GM12878 (cell line): ENCODE results near the gene PLA2G5. TPM values are rescaled to one million over a fixed set of nuclear protein-coding genes. Genes with fewer than 3 reads are reported as not detected.

Experiments used
- ATAC-seq: fragments of 200-7000 bp; cut with Tn5 transposase; 3 replicates; pipeline ENCODE4 v1.9.1; 2020; ENCODE audit warnings: mild to moderate bottlenecking, moderate library complexity
- BruUV-seq: library from RNA; stranded (reverse); fragments of 400-500 nt; replicated peaks from 2 replicates; lab custom pipeline; 2021; lab: Mats Ljungman, UMichigan
- CTCF ChIA-PET: fragments of 300-600 bp; sonication (Branson Sonifier 250); formaldehyde crosslinking; extraction: SDS; loops from one replicate; lab custom pipeline; 2021; ENCODE audit warnings: inconsistent platforms; lab: Yijun Ruan, JAX
- POLR2A ChIA-PET: fragments of 350-600 bp; formaldehyde crosslinking; extraction: SDS; loops from one replicate; lab custom pipeline; 2021; ENCODE audit warnings: inconsistent platforms; lab: Charles Lee
- RAD21 ChIA-PET: fragments of 300-600 bp; sonication (Branson Sonifier 250); formaldehyde crosslinking; loops from one replicate; lab custom pipeline; 2023; ENCODE audit warnings: antibody characterized with exemption; ENCODE audit not compliant: unreplicated experiment; lab: Charles Lee
- SMC1A ChIA-PET: fragments of 300-600 bp; sonication (Branson Sonifier 250); formaldehyde crosslinking; loops from one replicate; lab custom pipeline; 2023; ENCODE audit not compliant: unreplicated experiment, uncharacterized antibody; lab: Charles Lee
- DNase-seq: peaks from one replicate; pipeline ENCODE4 v3.0.0-alpha.2; 2011; ENCODE audit warnings: low read depth, low spot score
- FAIRE-seq: peaks from 3 replicates; lab custom pipeline; 2011; peaks lifted over from hg19 to GRCh38; lab: Jason Lieb, UNC
- H2AFZ ChIP-seq: 2 replicates; pipeline ENCODE4 v1.6.0; 2011; ENCODE audit warnings: low read depth, low read length, control low read depth; ENCODE audit not compliant: control insufficient read depth
- H3K27ac ChIP-seq: 2 replicates; pipeline ENCODE4 v1.5.1; 2011; ENCODE audit warnings: control low read depth; ENCODE audit not compliant: control insufficient read depth, insufficient read depth
- H3K27me3 ChIP-seq, 2 experiments: replicated peaks in 1 of 2; 2 replicates each; pipeline versions ENCODE4 v1.6.0 to v1.6.1; 2011; ENCODE audit warnings: low read length in 1 of 2; ENCODE audit not compliant: control insufficient read depth in 2 of 2, insufficient read depth in 2 of 2
- H3K36me3 ChIP-seq, 2 experiments: 2 replicates each; pipeline ENCODE4 v1.5.1; 2011; ENCODE audit warnings: low read length in 1 of 2; ENCODE audit not compliant: control insufficient read depth in 2 of 2, insufficient read depth in 2 of 2
- H3K4me1 ChIP-seq: 2 replicates; pipeline ENCODE4 v1.6.1; 2011; ENCODE audit warnings: mild to moderate bottlenecking, low read length, moderate library complexity, mixed read lengths; ENCODE audit not compliant: control insufficient read depth, insufficient read depth
- H3K4me2 ChIP-seq: 2 replicates; pipeline ENCODE4 v1.6.0; 2011; ENCODE audit warnings: control low read depth; ENCODE audit not compliant: control insufficient read depth, insufficient read depth
- H3K4me3 ChIP-seq: fragments of 200-600 bp; sonication (generic); 2 replicates; pipeline ENCODE4 v1.5.1; 2016
- H3K79me2 ChIP-seq: 2 replicates; pipeline ENCODE4 v1.6.0; 2011; ENCODE audit warnings: low read length; ENCODE audit not compliant: control insufficient read depth, insufficient read depth
- H3K9ac ChIP-seq: 2 replicates; pipeline ENCODE4 v1.8.0; 2011; ENCODE audit warnings: low read length, control low read depth, mixed read lengths; ENCODE audit not compliant: control insufficient read depth, insufficient read depth
- H3K9me3 ChIP-seq: replicated peaks from 3 replicates; pipeline ENCODE4 v1.5.1; 2011; ENCODE audit warnings: mild to moderate bottlenecking, low read length; ENCODE audit not compliant: control insufficient read depth, insufficient read depth
- H4K20me1 ChIP-seq: 2 replicates; pipeline ENCODE4 v1.6.0; 2011; ENCODE audit not compliant: control insufficient read depth, insufficient read depth
- BMI1 ChIP-seq: fragments of 450-650 bp; IDR thresholded peaks from 2 replicates; pipeline ENCODE4 v1.6.1; 2016; ENCODE audit warnings: mild to moderate bottlenecking, moderate library complexity, borderline replicate concordance
- CHD1 ChIP-seq: IDR thresholded peaks from 2 replicates; pipeline ENCODE4 v1.6.1; 2012; ENCODE audit warnings: low read depth, low read length, improper control_type of control experiment
- CHD2 ChIP-seq: IDR thresholded peaks from 2 replicates; pipeline ENCODE4 v1.6.1; 2011; ENCODE audit warnings: low read depth, low read length, improper control_type of control experiment, borderline replicate concordance
- HCFC1 ChIP-seq: fragments of 150-350 bp; IDR thresholded peaks from 2 replicates; pipeline ENCODE4 v1.6.1; 2014; ENCODE audit warnings: low read length
- IRF5 ChIP-seq: fragments of 450-650 bp; IDR thresholded peaks from 2 replicates; pipeline ENCODE4 v1.6.1; 2017; ENCODE audit warnings: borderline replicate concordance
- MYB ChIP-seq: fragments of 150-350 bp; IDR thresholded peaks from 2 replicates; pipeline ENCODE4 v1.6.1; 2014; ENCODE audit warnings: mild to moderate bottlenecking, low read depth, low read length, borderline replicate concordance
- POU2F2 ChIP-seq: IDR thresholded peaks from 3 replicates; pipeline ENCODE4 v1.6.1; 2011; ENCODE audit warnings: low read depth, mild to moderate bottlenecking, low read length, borderline replicate concordance
- RELA ChIP-seq: fragments of 450-650 bp; IDR thresholded peaks from 2 replicates; pipeline ENCODE4 v1.8.0; 2014; ENCODE audit warnings: borderline replicate concordance; ENCODE audit not compliant: partially characterized antibody
- SKIL ChIP-seq: fragments of 450-650 bp; IDR thresholded peaks from 2 replicates; pipeline ENCODE4 v1.6.1; 2017; ENCODE audit warnings: mild to moderate bottlenecking, low read depth, inconsistent platforms; ENCODE audit not compliant: poor library complexity, severe bottlenecking
- SUPT20H ChIP-seq: IDR thresholded peaks from 2 replicates; pipeline ENCODE4 v1.6.1; 2011; ENCODE audit warnings: low read depth, mild to moderate bottlenecking, low read length, moderate library complexity, borderline replicate concordance; ENCODE audit not compliant: control insufficient read depth
- USF1 ChIP-seq: IDR thresholded peaks from 2 replicates; pipeline ENCODE4 v1.6.1; 2011; ENCODE audit warnings: borderline replicate concordance, low read depth, mild to moderate bottlenecking, moderate library complexity, mixed read lengths, low read length; ENCODE audit not compliant: insufficient read depth; ENCODE audit errors: extremely low read length
- WRNIP1 ChIP-seq: IDR thresholded peaks from 2 replicates; pipeline ENCODE4 v1.6.1; 2011; ENCODE audit warnings: low read depth, low read length, improper control_type of control experiment, borderline replicate concordance
- WGBS: methylation state at CpG from one replicate; pipeline ENCODE4 v1.1.6; 2016; ENCODE audit warnings: low lambda C conversion rate; ENCODE audit not compliant: insufficient replicate concordance, insufficient coverage; ENCODE audit errors: missing lambda C conversion rate; 5-methylcytosine and 5-hydroxymethylcytosine counted together
- in situ Hi-C: fragments of 300-500 bp; cut with MboI; formaldehyde crosslinking; loops from 9 replicates; pipeline ENCODE4 v1.14.3; 2018; ENCODE audit warnings: mixed read lengths
- intact Hi-C: fragments of 100-400 bp; cut with micrococcal nuclease; formaldehyde crosslinking; loops from one replicate; pipeline ENCODE4 v1.14.2; 2022; ENCODE audit not compliant: unreplicated experiment
- polyA plus RNA-seq, 11 experiments: library from polyadenylated mRNA; depleted of rRNA in 4 of 11; unstranded in 6 of 11; stranded (reverse) in 5 of 11; fragments of >200 nt; fragmentation: Nextera tagmentation in 4 of 11; fragmentation: Illumina TruSeq in 1 of 11; extraction: Ambion mirVana in 4 of 11; extraction: Trizol in 1 of 11; gene quantifications; 1 replicate in 1 of 11; 2 replicates in 10 of 11; pipeline versions ENCODE4 v1.2.1 to v1.2.3, GENCODE V29; 2011 to 2016; ENCODE audit warnings: inconsistent platforms in 2 of 11, missing spikeins in 2 of 11, low read depth in 1 of 11
- total RNA-seq, 4 experiments: library from RNA; depleted of rRNA in 3 of 4; stranded (reverse); fragments of >200 nt in 3 of 4; fragmentation: Illumina TruSeq in 1 of 4; extraction: Trizol in 1 of 4; gene quantifications; 2 replicates each; pipeline versions ENCODE4 v1.2.1 to v1.2.3, GENCODE V29; 2013 to 2021

The PLA2G5 gene
- total and polyA plus RNA-seq, 10 of the 15 experiments (the other 5 are each of a cell fraction or from before 2014, with no cell fraction given): 0.10 to 0.19 (median 0.17) TPM; not detected in 7

GRCh38 chr1:20114021-20114648 is 44.1 kb downstream of the PLA2G5 start:
- Histone ChIP-seq H3K79me2 (no peaks in the 10 kb centered on the region), H4K20me1 (no peaks in the 10 kb centered on the region), H3K27ac (no peak overlapping the region), H3K9ac (no peak overlapping the region), H3K36me3 (no peaks in the 10 kb centered on the region), H3K4me3 (no peak overlapping the region), H3K27me3 (no peaks in the 10 kb centered on the region), H2AFZ (no peak overlapping the region), H3K9me3 (no peaks in the 10 kb centered on the region), H3K4me2 (no peak overlapping the region), H3K4me1 (peaks cover under 1% of the 10 kb centered on the region)
- DNase-seq: no peak
- BruUV-seq: no TSS peak
- ChIA-PET SMC1A (interaction anchor here (1.3 to 2.6 kb wide), 4 partner anchors 10 to 32 kb away, joined by 4 to 15 read pairs (median 6); no protein-coding TSS in a partner anchor), CTCF (interaction anchor here (1.3 to 2.2 kb wide), 2 partner anchors 11 to 231 kb away, joined by 3 to 9 read pairs; no protein-coding TSS in a partner anchor), POLR2A (no interaction called here), RAD21 (no interaction called here)
- no peak for FAIRE-seq
- no peak for TF ChIP-seq MYB
- no peak for TF ChIP-seq USF1
- no peak for TF ChIP-seq CHD2
- in situ Hi-C loops (no loop called here), intact Hi-C loops (no loop called here)
- no peak for ATAC-seq
- 79% methylated on average over 15 of the region's 15 CpGs for WGBS

GRCh38 chr1:20115479-20115878 is 45.5 kb downstream of the PLA2G5 start:
- no TSS peak for BruUV-seq
- WGBS: 59% methylated on average over 4 of the region's 4 CpGs
- ChIA-PET SMC1A (interaction anchor here (1.3 to 2.6 kb wide), 2 partner anchors 11 to 14 kb away, joined by 5 to 15 read pairs; no protein-coding TSS in a partner anchor), RAD21 (no interaction called here), POLR2A (no interaction called here), CTCF (interaction anchor here (2.2 kb wide), 1 partner anchor 10 kb away, joined by 9 read pairs; no protein-coding TSS in a partner anchor)
- H3K36me3 ChIP-seq: no peaks in the 10 kb centered on the region
- DNase-seq (no peak), ATAC-seq (no peak), FAIRE-seq (no peak)
- H3K4me1 ChIP-seq: peaks cover 9% of the 10 kb centered on the region
- no peaks in the 10 kb centered on the region for H4K20me1 ChIP-seq
- H3K79me2 ChIP-seq: no peaks in the 10 kb centered on the region
- no peak overlapping the region for H3K4me3 ChIP-seq
- no peaks in the 10 kb centered on the region for H3K27me3 ChIP-seq
- H3K27ac ChIP-seq: no peak overlapping the region
- in situ Hi-C loops: no loop called here
- H3K9me3 ChIP-seq: no peaks in the 10 kb centered on the region
- H3K9ac ChIP-seq: no peak overlapping the region
- intact Hi-C loops: no loop called here
- H2AFZ ChIP-seq: no peak overlapping the region
- H3K4me2 ChIP-seq: no peak overlapping the region
- TF ChIP-seq WRNIP1: no peak
- TF ChIP-seq IRF5: no peak
- no peak for TF ChIP-seq RELA
- TF ChIP-seq BMI1: no peak
- no peak for TF ChIP-seq SUPT20H
- TF ChIP-seq SKIL: no peak
- TF ChIP-seq POU2F2: no peak
- TF ChIP-seq HCFC1: no peak
- TF ChIP-seq CHD1: no peak
